Measurements from ENCODE around the gene CPED1. TPM values are rescaled to one million over a fixed set of nuclear protein-coding genes. Genes with fewer than 3 reads are reported as not detected.

The CPED1 gene
- total RNA-seq, 1 donor from 2014 or later = 0.26 TPM

DNA sequence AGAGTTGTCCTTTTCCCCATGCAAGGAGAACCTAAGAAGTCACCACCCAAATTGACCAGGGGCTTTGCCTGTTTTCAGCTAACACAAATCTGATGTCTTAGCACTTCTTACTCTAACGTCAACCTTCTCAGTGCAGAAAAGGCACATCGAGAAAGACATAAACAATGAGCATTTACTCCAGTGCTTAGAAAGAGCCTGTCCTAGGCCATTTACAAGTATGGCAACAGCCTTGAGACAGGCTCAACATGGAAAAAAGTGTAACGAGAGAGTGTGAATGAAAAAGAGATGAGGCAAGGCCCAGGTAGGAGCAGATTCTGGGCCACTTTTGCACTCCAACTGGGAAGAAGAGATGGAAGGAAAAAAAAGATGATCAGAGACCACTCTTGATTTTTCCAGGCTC lies 54.4 kb downstream of the CPED1 start:
- DNase-seq (ENCODE audit: low read depth) (no peak), FAIRE-seq (no peak)
- Histone ChIP-seq H3K4me3 (ENCODE audit: low read depth, low read length) (no peak overlapping the region), H3K36me3 (ENCODE audit: control insufficient read depth, insufficient read depth, low read length) (no peaks in the 10 kb centered on the region), H3K27me3 (ENCODE audit: control insufficient read depth, insufficient read depth, low read length) (no peaks in the 10 kb centered on the region)
- TF ChIP-seq CTCF (IDR thresholded peaks at IDR 0.05; ENCODE audit: insufficient read depth, low read length, severe bottlenecking) = no peak

GRCh38 chr7:121043314-121044234 lies 55.1 kb downstream of the CPED1 start:
- FAIRE-seq = no peak
- no peak for TF ChIP-seq CTCF (IDR thresholded peaks at IDR 0.05; ENCODE audit: insufficient read depth, low read length, severe bottlenecking)
- Histone ChIP-seq H3K36me3 (ENCODE audit: control insufficient read depth, insufficient read depth, low read length) (no peaks in the 10 kb centered on the region), H3K27me3 (ENCODE audit: control insufficient read depth, insufficient read depth, low read length) (no peaks in the 10 kb centered on the region), H3K4me3 (ENCODE audit: low read depth, low read length) (no peak overlapping the region)
- DNase-seq (ENCODE audit: low read depth) = no peak

DNA sequence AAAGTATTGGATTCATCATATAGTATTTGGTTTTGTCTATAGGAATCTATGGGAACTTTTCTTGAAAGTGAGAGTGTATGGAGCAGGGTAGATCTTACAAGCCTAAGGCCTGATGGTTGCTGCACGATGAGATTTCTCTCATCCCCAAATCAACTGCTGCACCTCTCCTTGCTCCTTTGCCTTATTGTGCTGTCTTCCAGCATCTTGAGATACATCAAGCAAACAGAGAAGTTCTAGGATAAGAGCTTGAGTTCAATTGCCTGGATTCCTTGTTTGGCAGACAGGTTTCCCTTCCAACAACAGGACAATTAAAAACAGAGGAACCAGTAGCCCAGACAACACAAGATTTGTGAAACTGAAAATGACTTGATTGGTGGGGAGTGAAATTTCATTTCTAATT lies 56.6 kb downstream of the CPED1 start:
- H3K36me3 ChIP-seq (ENCODE audit: control insufficient read depth, insufficient read depth, low read length) = no peaks in the 10 kb centered on the region
- FAIRE-seq = no peak
- no peak for DNase-seq (ENCODE audit: low read depth)

GRCh38 chr7:121046009-121046408 lies 57.5 kb downstream of the CPED1 start:
- no peak for TF ChIP-seq CTCF (IDR thresholded peaks at IDR 0.05; ENCODE audit: insufficient read depth, low read length, severe bottlenecking)
- H3K4me3 ChIP-seq (ENCODE audit: low read depth, low read length) = no peak overlapping the region
- no peaks in the 10 kb centered on the region for H3K36me3 ChIP-seq (ENCODE audit: control insufficient read depth, insufficient read depth, low read length)
- no peak for DNase-seq (ENCODE audit: low read depth)
- H3K27me3 ChIP-seq (ENCODE audit: control insufficient read depth, insufficient read depth, low read length) = no peaks in the 10 kb centered on the region
- no peak for FAIRE-seq

More for the DNA sequence above, 56.6 kb downstream of the CPED1 start:
- no peak for TF ChIP-seq CTCF (IDR thresholded peaks at IDR 0.05; ENCODE audit: insufficient read depth, low read length, severe bottlenecking)
- H3K4me3 ChIP-seq (ENCODE audit: low read depth, low read length) = no peak overlapping the region
- no peaks in the 10 kb centered on the region for H3K27me3 ChIP-seq (ENCODE audit: control insufficient read depth, insufficient read depth, low read length)

GRCh38 chr7:121046893-121047468 lies 58.5 kb downstream of the CPED1 start:
- Histone ChIP-seq H3K27me3 (ENCODE audit: control insufficient read depth, insufficient read depth, low read length) (no peaks in the 10 kb centered on the region), H3K36me3 (ENCODE audit: control insufficient read depth, insufficient read depth, low read length) (no peaks in the 10 kb centered on the region), H3K4me3 (ENCODE audit: low read depth, low read length) (no peak overlapping the region)
- no peak for TF ChIP-seq CTCF (IDR thresholded peaks at IDR 0.05; ENCODE audit: insufficient read depth, low read length, severe bottlenecking)
- FAIRE-seq (no peak), DNase-seq (ENCODE audit: low read depth) (no peak)
